DND-41 (cell line): ENCODE measurements around the gene GALNT1.
"Not testable (repeated sequence)": the region's sequence is repeated elsewhere in the genome, so short reads cannot be mapped to it uniquely, and the experiment has no call there.

ENCODE experiments used
- ATAC-seq: fragments of 200-7000 bp; cut with Tn5 transposase; 3 replicates; pipeline ENCODE4 v1.9.1; 2021; ENCODE audit warnings: low read depth; ENCODE audit not compliant: insufficient read depth
- DNase-seq: peaks from one replicate; pipeline ENCODE4 v3.0.0-alpha.2; 2020
- H2AFZ ChIP-seq: 2 replicates; pipeline ENCODE4 v1.6.0; 2012; ENCODE audit warnings: low read depth, low read length
- H3K27ac ChIP-seq: 2 replicates; pipeline ENCODE4 v1.5.1; 2012; ENCODE audit warnings: low read length, inconsistent platforms
- H3K27me3 ChIP-seq: fragments of 200-600 bp; sonication (generic); 2 replicates; pipeline ENCODE4 v1.6.0; 2012; ENCODE audit warnings: low read length, mild to moderate bottlenecking, inconsistent platforms; ENCODE audit not compliant: insufficient read depth, poor library complexity
- H3K36me3 ChIP-seq: 2 replicates; pipeline ENCODE4 v1.5.1; 2012; ENCODE audit warnings: low read length, inconsistent platforms; ENCODE audit not compliant: insufficient read depth
- H3K4me1 ChIP-seq: 2 replicates; pipeline ENCODE4 v1.5.1; 2012; ENCODE audit warnings: mild to moderate bottlenecking, low read length; ENCODE audit not compliant: insufficient read depth
- H3K4me2 ChIP-seq: 2 replicates; pipeline ENCODE4 v1.6.0; 2012; ENCODE audit warnings: mild to moderate bottlenecking, moderate library complexity, low read length, inconsistent platforms; ENCODE audit not compliant: insufficient read depth
- H3K4me3 ChIP-seq, 2 experiments: fragments of 200-600 bp in 1 of 2; shearing (Covaris generic) in 1 of 2; 2 replicates each; pipeline ENCODE4 v1.5.1; 2012 to 2016; ENCODE audit warnings: inconsistent platforms in 2 of 2, low read length in 2 of 2, mild to moderate bottlenecking in 2 of 2, low read depth in 1 of 2, moderate library complexity in 1 of 2
- H3K79me2 ChIP-seq: 2 replicates; pipeline ENCODE4 v1.6.0; 2012; ENCODE audit warnings: low read length, inconsistent platforms; ENCODE audit not compliant: insufficient read depth
- H3K9ac ChIP-seq: 2 replicates; pipeline ENCODE4 v1.6.0; 2012; ENCODE audit warnings: low read depth, mild to moderate bottlenecking, inconsistent platforms, low read length, moderate library complexity
- H3K9me3 ChIP-seq: 2 replicates; pipeline ENCODE4 v1.5.1; 2012; ENCODE audit warnings: low read length, moderate library complexity, mild to moderate bottlenecking, inconsistent platforms; ENCODE audit not compliant: insufficient read depth, severe bottlenecking
- H4K20me1 ChIP-seq: 2 replicates; pipeline ENCODE4 v1.6.0; 2012; ENCODE audit warnings: low read length; ENCODE audit not compliant: insufficient read depth
- CTCF ChIP-seq: IDR thresholded peaks from 2 replicates; pipeline ENCODE4 v1.5.1; 2012; ENCODE audit warnings: borderline replicate concordance, low read length, moderate library complexity, mild to moderate bottlenecking; ENCODE audit not compliant: poor library complexity, severe bottlenecking; ENCODE audit errors: extremely low read depth
- EZH2 ChIP-seq: IDR thresholded peaks from 3 replicates; pipeline ENCODE4 v1.6.1; 2012; ENCODE audit warnings: borderline replicate concordance, low read depth, mild to moderate bottlenecking, moderate library complexity, low read length, inconsistent platforms; ENCODE audit not compliant: severe bottlenecking

Gene GALNT1

GRCh38 chr18:35547008-35547605 lies 34.4 kb upstream of the GALNT1 start:
- Histone ChIP-seq H3K27me3 (peaks cover 3% of the 10 kb centered on the region), H3K9ac (no peak overlapping the region), H2AFZ (no peak overlapping the region), H3K36me3 (no peaks in the 10 kb centered on the region), H3K27ac (no peak overlapping the region), H3K79me2 (no peaks in the 10 kb centered on the region), H3K4me3 (no peak overlapping the region), H3K4me1 (no peaks in the 10 kb centered on the region), H3K9me3 (no peaks in the 10 kb centered on the region), H4K20me1 (no peaks in the 10 kb centered on the region), H3K4me2 (no peak overlapping the region)
- ATAC-seq (no peak), DNase-seq (no peak)
- TF ChIP-seq CTCF: no peak
- TF ChIP-seq EZH2: no peak

- no peak overlapping the region for H3K9ac ChIP-seq
- H3K4me1 ChIP-seq: no peaks in the 10 kb centered on the region
- TF ChIP-seq CTCF (no peak), EZH2 (no peak)
- no peak overlapping the region for H3K27ac ChIP-seq
- H3K4me2 ChIP-seq: no peak overlapping the region
- H3K27me3 ChIP-seq: peaks cover 7% of the 10 kb centered on the region
- H3K9me3 ChIP-seq: no peaks in the 10 kb centered on the region
- H4K20me1 ChIP-seq: no peaks in the 10 kb centered on the region
- no peak overlapping the region for H2AFZ ChIP-seq
- H3K36me3 ChIP-seq: no peaks in the 10 kb centered on the region
- no peaks in the 10 kb centered on the region for H3K79me2 ChIP-seq
- DNase-seq (no peak), ATAC-seq (no peak)
- no peak overlapping the region for H3K4me3 ChIP-seq
Measured at GRCh38 chr18:35549564-35549963, 32.0 kb upstream of the GALNT1 start.

GRCh38 chr18:35553300-35553699 lies 28.2 kb upstream of the GALNT1 start:
- Histone ChIP-seq H3K27me3 (peaks cover 10% of the 10 kb centered on the region), H3K4me2 (no peak overlapping the region), H3K9me3 (no peaks in the 10 kb centered on the region), H3K27ac (no peak overlapping the region), H3K36me3 (no peaks in the 10 kb centered on the region), H2AFZ (no peak overlapping the region), H3K4me1 (no peaks in the 10 kb centered on the region), H3K79me2 (no peaks in the 10 kb centered on the region), H3K4me3 (no peak overlapping the region), H3K9ac (no peak overlapping the region), H4K20me1 (no peaks in the 10 kb centered on the region)
- DNase-seq: no peak
- no peak for TF ChIP-seq CTCF
- no peak for ATAC-seq

GRCh38 chr18:35555538-35555937 lies 26.0 kb upstream of the GALNT1 start:
- H3K79me2 ChIP-seq, H3K4me1 ChIP-seq, H2AFZ ChIP-seq, H3K36me3 ChIP-seq, DNase-seq, H3K4me3 ChIP-seq, H3K4me2 ChIP-seq, H3K27me3 ChIP-seq, H4K20me1 ChIP-seq, H3K27ac ChIP-seq, H3K9ac ChIP-seq, H3K9me3 ChIP-seq, ATAC-seq: not testable (repeated sequence)
